ENCODE results near the gene OR52R1. TPM values are rescaled to one million over a fixed set of nuclear protein-coding genes. Genes with fewer than 3 reads are reported as not detected.

Gene OR52R1
- total RNA-seq, 4 donors from 2014 or later = not detected

GRCh38 chr11:4830909-4831308, 26.7 kb upstream of the OR52R1 start:
- intact Hi-C loops (cut with DNase I; ENCODE audit: low total_unique reads) (loop anchor here (5.0 kb wide), 1 partner anchor 204 kb away; no protein-coding TSS in a partner anchor), in situ Hi-C loops (cut with MboI; ENCODE audit: low pct_ligation_motif_present in 1 of 4, low pct_unique_long_range_greater_than_20kb in 1 of 4, low sequenced_read_pairs in 3 of 4) (loop anchor here in 1 of 4 donors (25.0 kb wide), 1 partner anchor 194 kb away; the partner anchor contains the start of genes OR51D1 and OR51E1)
- WGBS, 2 donors (ENCODE audit: low coverage in 1 of 2) = 50 to 71% methylated on average over 1 to 2 of the region's 2 CpGs
- Histone ChIP-seq H3K4me3 (no peak overlapping the region), H3K36me3 (no peaks in the 10 kb centered on the region), H3K27ac (no peak overlapping the region), H3K27me3 (no peaks in the 10 kb centered on the region), H3K9me3 (no peaks in the 10 kb centered on the region), H3K4me1 (no peaks in the 10 kb centered on the region)
- no peak for DNase-seq
- TF ChIP-seq POLR2AphosphoS5 (IDR thresholded peaks at IDR 0.05) = no peak
- TF ChIP-seq CTCF (IDR thresholded peaks at IDR 0.05) = no peak
- no peak for TF ChIP-seq POLR2A (IDR thresholded peaks at IDR 0.05)
- no peak for TF ChIP-seq EP300 (IDR thresholded peaks at IDR 0.05; ENCODE audit: low read depth)

- Histone ChIP-seq H3K27me3 (no peaks in the 10 kb centered on the region), H3K9me3 (no peaks in the 10 kb centered on the region), H3K36me3 (no peaks in the 10 kb centered on the region), H3K4me1 (no peaks in the 10 kb centered on the region), H3K27ac (no peak overlapping the region), H3K4me3 (no peak overlapping the region)
- in situ Hi-C loops (cut with MboI; ENCODE audit: low pct_ligation_motif_present in 1 of 4, low pct_unique_long_range_greater_than_20kb in 1 of 4, low sequenced_read_pairs in 3 of 4) = loop anchor here in 1 of 4 donors (25.0 kb wide), 1 partner anchor 193 kb away; the partner anchor contains the start of genes OR51D1 and OR51E1
- TF ChIP-seq EP300 (IDR thresholded peaks at IDR 0.05; ENCODE audit: low read depth) = no peak
- TF ChIP-seq CTCF (IDR thresholded peaks at IDR 0.05) = no peak
- no peak for TF ChIP-seq POLR2A (IDR thresholded peaks at IDR 0.05)
- TF ChIP-seq POLR2AphosphoS5 (IDR thresholded peaks at IDR 0.05) = no peak
- DNase-seq = no peak
- intact Hi-C loops (cut with DNase I; ENCODE audit: low total_unique reads) = loop anchor here (5.0 kb wide), 1 partner anchor 203 kb away; no protein-coding TSS in a partner anchor
- 57 to 67% methylated on average over 1 of the region's 1 CpG for WGBS, 2 donors (ENCODE audit: low coverage in 1 of 2)
Measured at GRCh38 chr11:4830346-4830745, 26.2 kb upstream of the OR52R1 start.

- Histone ChIP-seq H3K27ac (no peak overlapping the region), H3K36me3 (no peaks in the 10 kb centered on the region), H3K4me1 (no peaks in the 10 kb centered on the region), H3K4me3 (no peak overlapping the region), H3K27me3 (no peaks in the 10 kb centered on the region), H3K9me3 (no peaks in the 10 kb centered on the region)
- DNase-seq = no peak
- intact Hi-C loops (cut with DNase I; ENCODE audit: low total_unique reads) (loop anchor here (5.0 kb wide), 1 partner anchor 189 kb away; the partner anchor contains the start of gene OR51D1), in situ Hi-C loops (cut with MboI; ENCODE audit: low pct_ligation_motif_present in 1 of 4, low pct_unique_long_range_greater_than_20kb in 1 of 4, low sequenced_read_pairs in 3 of 4) (loop anchor here in 1 of 4 donors (25.0 kb wide), 1 partner anchor 189 kb away; the partner anchor contains the start of genes OR51D1 and OR51E1)
- TF ChIP-seq CTCF (IDR thresholded peaks at IDR 0.05) = peak; percentile 27 to 51 (median 40)
- no peak for TF ChIP-seq EP300 (IDR thresholded peaks at IDR 0.05; ENCODE audit: low read depth)
- no peak for TF ChIP-seq POLR2AphosphoS5 (IDR thresholded peaks at IDR 0.05)
Measured at GRCh38 chr11:4826425-4826824, 22.2 kb upstream of the OR52R1 start.

GRCh38 chr11:4825132-4825531, 21.0 kb upstream of the OR52R1 start:
- in situ Hi-C loops (cut with MboI; ENCODE audit: low pct_ligation_motif_present in 1 of 4, low pct_unique_long_range_greater_than_20kb in 1 of 4, low sequenced_read_pairs in 3 of 4) (loop anchor here in 1 of 4 donors (25.0 kb wide), 1 partner anchor 188 kb away; the partner anchor contains the start of genes OR51D1 and OR51E1), intact Hi-C loops (cut with DNase I; ENCODE audit: low total_unique reads) (loop anchor here (5.0 kb wide), 1 partner anchor 188 kb away; the partner anchor contains the start of gene OR51D1)
- TF ChIP-seq POLR2AphosphoS5 (IDR thresholded peaks at IDR 0.05) (no peak), EP300 (IDR thresholded peaks at IDR 0.05; ENCODE audit: low read depth) (no peak), POLR2A (IDR thresholded peaks at IDR 0.05) (no peak), CTCF (IDR thresholded peaks at IDR 0.05) (no peak)
- Histone ChIP-seq H3K9me3 (no peaks in the 10 kb centered on the region), H3K36me3 (no peaks in the 10 kb centered on the region), H3K27me3 (no peaks in the 10 kb centered on the region), H3K4me1 (no peaks in the 10 kb centered on the region), H3K4me3 (no peak overlapping the region), H3K27ac (no peak overlapping the region)
- DNase-seq = no peak
